Measurements from ENCODE around the gene PCSK5. TPM values are rescaled to one million over a fixed set of nuclear protein-coding genes. Genes with fewer than 3 reads are reported as not detected.
A peak's percentile ranks its signal among the peaks of the same experiment; 100 is the strongest.

PCSK5 gene
- polyA plus RNA-seq, 1 donor, result 11.3 TPM

- DNase-seq, result no peak
Observed at GRCh38 chr9:76153339-76153738, 262.9 kb downstream of the PCSK5 start.

GRCh38 chr9:76153902-76154629 is 263.6 kb downstream of the PCSK5 start:
- DNase-seq, result no peak

GRCh38 chr9:76155361-76155760 is 264.9 kb downstream of the PCSK5 start:
- DNase-seq, result no peak

- DNase-seq, result no peak
Observed at GRCh38 chr9:76158713-76159112, 268.2 kb downstream of the PCSK5 start.

- no peak for DNase-seq
Observed at GRCh38 chr9:76159293-76159926, 268.9 kb downstream of the PCSK5 start.

- peak; percentile 18 for DNase-seq
Observed at GRCh38 chr9:76161106-76161505, 270.6 kb downstream of the PCSK5 start.

- peak; percentile 87 for DNase-seq
Observed at GRCh38 chr9:76161541-76161940, 271.1 kb downstream of the PCSK5 start.

- DNase-seq, result peak; percentile 45
Observed at GRCh38 chr9:76162086-76162730, 271.7 kb downstream of the PCSK5 start.

GRCh38 chr9:76162751-76163500 is 272.5 kb downstream of the PCSK5 start:
- peak; percentile 61 for DNase-seq

GRCh38 chr9:76166526-76166925 is 276.1 kb downstream of the PCSK5 start:
- DNase-seq, result no peak

GRCh38 chr9:76176171-76176570 is 285.7 kb downstream of the PCSK5 start:
- peak; percentile 19 for DNase-seq

GRCh38 chr9:76177931-76178330 is 287.5 kb downstream of the PCSK5 start:
- DNase-seq, result no peak

- DNase-seq, result no peak
Observed at GRCh38 chr9:76180541-76180940, 290.1 kb downstream of the PCSK5 start.

GRCh38 chr9:76181020-76181641 is 290.7 kb downstream of the PCSK5 start:
- DNase-seq, result no peak

GRCh38 chr9:76181781-76182180 is 291.3 kb downstream of the PCSK5 start:
- DNase-seq, result no peak

GRCh38 chr9:76185432-76185831 is 295.0 kb downstream of the PCSK5 start:
- DNase-seq, result no peak

- no peak for DNase-seq
Observed at GRCh38 chr9:76188286-76188685, 297.8 kb downstream of the PCSK5 start.

GRCh38 chr9:76188905-76189304 is 298.4 kb downstream of the PCSK5 start:
- DNase-seq, result no peak

GRCh38 chr9:76191493-76191892 is 301.0 kb downstream of the PCSK5 start:
- no peak for DNase-seq

GRCh38 chr9:76192013-76192412 is 301.5 kb downstream of the PCSK5 start:
- no peak for DNase-seq

GRCh38 chr9:76194896-76195295 is 304.4 kb downstream of the PCSK5 start:
- no peak for DNase-seq

GRCh38 chr9:76198336-76198735 is 307.9 kb downstream of the PCSK5 start:
- DNase-seq, result no peak

- DNase-seq, result no peak
Observed at GRCh38 chr9:76200315-76200714, 309.8 kb downstream of the PCSK5 start.
